ENCODE data around the gene CSF1R.

DNA sequence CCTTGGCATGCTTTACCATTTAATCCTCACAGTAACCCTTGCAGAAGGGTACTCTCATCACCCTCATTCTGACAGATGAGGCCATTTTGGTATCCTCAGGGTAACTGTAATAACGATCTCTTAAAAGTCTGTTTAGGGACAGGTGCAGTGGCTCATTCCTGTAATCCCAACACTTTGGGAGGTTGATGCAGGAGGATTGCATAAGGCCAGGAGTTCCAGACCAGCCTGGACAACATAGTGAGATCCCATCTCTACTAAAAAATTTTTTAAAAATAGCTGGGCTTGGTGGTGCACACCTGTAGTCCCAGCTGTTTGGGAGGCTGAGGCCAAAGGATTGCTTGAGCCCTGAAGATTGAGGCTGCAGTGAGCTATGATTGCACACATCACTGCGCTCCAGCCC, 31.8 kb downstream of the CSF1R start:
- TF ChIP-seq CTCF (conservative IDR thresholded peaks at IDR 0.05; ENCODE audit: low read depth, low read length) (no peak), EZH2 (IDR thresholded peaks at IDR 0.05; ENCODE audit: borderline replicate concordance, low read depth, low read length, poor library complexity, severe bottlenecking) (no peak)
